K562 (cell line): Measurements from ENCODE around the gene CPN2. TPM values are rescaled to one million over a fixed set of nuclear protein-coding genes. Genes with fewer than 3 reads are reported as not detected.

ENCODE experiments used
- ATAC-seq: fragments of 200-7000 bp; cut with Tn5 transposase; 3 replicates; pipeline ENCODE4 v1.9.1; 2020; ENCODE audit warnings: moderate library complexity
- BruUV-seq: library from RNA; stranded (reverse); fragments of 400-500 nt; replicated peaks from 2 replicates; lab custom pipeline; 2021; lab: Mats Ljungman, UMichigan
- CTCF ChIA-PET: fragments of 300-600 bp; formaldehyde crosslinking; extraction: SDS; loops from one replicate; lab custom pipeline; 2021; ENCODE audit warnings: low intra/inter-chr PET ratio; lab: Yijun Ruan, JAX
- POLR2A ChIA-PET: fragments of 300-600, 350-650 bp; sonication (Branson Sonifier 250); formaldehyde crosslinking; extraction: SDS; loops from one replicate; lab custom pipeline; 2021; ENCODE audit warnings: antibody characterized with exemption, inconsistent platforms; lab: Yijun Ruan, JAX
- DNase-seq, 4 experiments: peaks; one replicate each; pipeline versions ENCODE4 v3.0.0 to v3.0.0-alpha.2; 2011 to 2018; ENCODE audit warnings: low spot score in 3 of 4, mixed read lengths in 3 of 4; ENCODE audit errors: extremely low read depth in 1 of 4
- FAIRE-seq: peaks from 2 replicates; lab custom pipeline; 2011; peaks lifted over from hg19 to GRCh38; lab: Jason Lieb, UNC
- H2AFZ ChIP-seq: 2 replicates; pipeline ENCODE4 v1.6.0; 2011; ENCODE audit warnings: low read depth, low read length, control low read depth, inconsistent platforms
- H3K27ac ChIP-seq: fragments of 200-600 bp; 3 replicates; pipeline ENCODE4 v1.8.0; 2011; ENCODE audit warnings: low read depth, mild to moderate bottlenecking, control low read depth, inconsistent platforms, low read length, moderate library complexity, mixed read lengths; ENCODE audit errors: extremely low read depth
- H3K27me3 ChIP-seq, 2 experiments: fragments of 300-600 bp in 1 of 2; 2 replicates in 1 of 2; 3 replicates in 1 of 2; pipeline versions ENCODE4 v1.6.0 to v1.8.0; 2011; ENCODE audit warnings: inconsistent platforms in 2 of 2, low read length in 2 of 2, mild to moderate bottlenecking in 1 of 2, mixed read lengths in 1 of 2, moderate library complexity in 1 of 2; ENCODE audit not compliant: control insufficient read depth in 2 of 2, insufficient read depth in 2 of 2
- H3K36me3 ChIP-seq: fragments of 300-600 bp; 3 replicates; pipeline ENCODE4 v1.8.0; 2011; ENCODE audit warnings: mild to moderate bottlenecking, low read length, inconsistent platforms; ENCODE audit not compliant: control insufficient read depth, insufficient read depth
- H3K4me1 ChIP-seq, 2 experiments: fragments of 200-600 bp in 1 of 2; replicated peaks in 1 of 2; 2 replicates in 1 of 2; 3 replicates in 1 of 2; pipeline versions ENCODE4 v1.5.1 to v1.8.0; 2011; ENCODE audit warnings: inconsistent platforms in 2 of 2, low read length in 2 of 2, mild to moderate bottlenecking in 1 of 2, mixed read lengths in 1 of 2, moderate library complexity in 1 of 2; ENCODE audit not compliant: control insufficient read depth in 2 of 2, insufficient read depth in 2 of 2
- H3K4me2 ChIP-seq: 2 replicates; pipeline ENCODE4 v1.6.1; 2011; ENCODE audit warnings: low read length, control low read depth, inconsistent platforms, mixed read lengths; ENCODE audit not compliant: insufficient read depth
- H3K4me3 ChIP-seq: fragments of 200-600 bp; sonication (generic), shearing (Covaris generic); 2 replicates; pipeline ENCODE4 v1.5.1; 2016; ENCODE audit warnings: control low read depth, inconsistent platforms
- H3K79me2 ChIP-seq: fragments of 200-600 bp; 3 replicates; pipeline ENCODE4 v1.8.0; 2011; ENCODE audit warnings: low read length, inconsistent platforms; ENCODE audit not compliant: control insufficient read depth, insufficient read depth
- H3K9ac ChIP-seq, 2 experiments: 2 replicates each; pipeline versions ENCODE4 v1.6.0 to v1.6.1; 2011; ENCODE audit warnings: low read depth in 2 of 2, low read length in 2 of 2, control low read depth in 1 of 2, inconsistent platforms in 1 of 2, mild to moderate bottlenecking in 1 of 2, mixed read lengths in 1 of 2; ENCODE audit not compliant: insufficient read depth in 1 of 2
- H3K9me1 ChIP-seq: one replicate; pipeline ENCODE4 v1.6.0; 2011; ENCODE audit warnings: inconsistent platforms, mild to moderate bottlenecking, low read length, moderate library complexity; ENCODE audit not compliant: control insufficient read depth, insufficient read depth
- H3K9me3 ChIP-seq: replicated peaks from 2 replicates; pipeline ENCODE4 v1.5.1; 2011; ENCODE audit warnings: low read depth, low read length, inconsistent platforms; ENCODE audit not compliant: control insufficient read depth, insufficient read depth
- H4K20me1 ChIP-seq: replicated peaks from 2 replicates; pipeline ENCODE4 v1.6.1; 2011; ENCODE audit warnings: low read length, inconsistent platforms, mixed read lengths; ENCODE audit not compliant: control insufficient read depth, insufficient read depth
- E2F1 ChIP-seq: sonication (generic); formaldehyde crosslinking; IDR thresholded peaks from 2 replicates; pipeline ENCODE4 v1.8.1; 2023; ENCODE audit warnings: mild to moderate bottlenecking, missing genetic modification reagents, moderate library complexity
- FOXP1 ChIP-seq: sonication (generic); formaldehyde crosslinking; IDR thresholded peaks from 2 replicates; pipeline ENCODE4 v1.8.0; 2022; ENCODE audit warnings: mild to moderate bottlenecking, missing genetic modification reagents
- HOMEZ ChIP-seq: fragments of 250-450 bp; sonication (Bioruptor Pico); IDR thresholded peaks from 2 replicates; pipeline ENCODE4 v1.4.0; 2020; ENCODE audit warnings: mild to moderate bottlenecking, moderate library complexity
- MLX ChIP-seq, 2 experiments: fragments of 450-650 bp in 1 of 2; sonication (generic) in 1 of 2; formaldehyde crosslinking; conservative IDR thresholded peaks; 2 replicates each; pipeline versions ENCODE4 v1.4.0 to v1.8.1; 2020 to 2022; ENCODE audit warnings: mild to moderate bottlenecking in 1 of 2, missing genetic modification reagents in 1 of 2
- POLR2H ChIP-seq: IDR thresholded peaks from 2 replicates; pipeline ENCODE4 v1.6.1; 2016; ENCODE audit warnings: missing genetic modification characterization, low read depth, mild to moderate bottlenecking, control low read depth, missing compliant biosample characterization, moderate library complexity
- SNIP1 ChIP-seq: fragments of 450-650 bp; IDR thresholded peaks from 2 replicates; pipeline ENCODE4 v1.7.1; 2017; ENCODE audit warnings: low read depth, mild to moderate bottlenecking
- ZHX1 ChIP-seq: fragments of 150-350 bp; conservative IDR thresholded peaks from 2 replicates; pipeline ENCODE4 v1.6.1; 2014; ENCODE audit warnings: low read length
- ZNF444 ChIP-seq: fragments of 250-450 bp; sonication (Bioruptor Pico); IDR thresholded peaks from 2 replicates; pipeline ENCODE4 v1.4.0; 2020; ENCODE audit warnings: mild to moderate bottlenecking, moderate library complexity
- ZNF778 ChIP-seq: fragments of 450-650 bp; formaldehyde crosslinking; IDR thresholded peaks from 2 replicates; pipeline ENCODE4 v1.4.0; 2020; ENCODE audit warnings: mild to moderate bottlenecking, moderate library complexity
- WGBS: fragments of 100-300 bp; shearing (Covaris generic); methylation state at CpG from one replicate; pipeline ENCODE4 v1.1.6; 2016; ENCODE audit warnings: low coverage, mixed read lengths; ENCODE audit not compliant: insufficient coverage; ENCODE audit errors: missing lambda C conversion rate; 5-methylcytosine and 5-hydroxymethylcytosine counted together
- in situ Hi-C: fragments of 300-500 bp; cut with MboI; formaldehyde crosslinking; loops from 4 replicates; pipeline ENCODE4 v1.15.0; 2018; ENCODE audit warnings: inconsistent platforms, mixed read lengths
- intact Hi-C: fragments of 100-400 bp; cut with micrococcal nuclease; formaldehyde crosslinking; loops from 2 replicates; pipeline ENCODE4 v1.14.2; 2022
- polyA plus RNA-seq, 8 experiments: library from polyadenylated mRNA; depleted of rRNA in 4 of 8; stranded (reverse) in 5 of 8; unstranded in 3 of 8; fragments of >200 nt; fragmentation: Nextera tagmentation in 2 of 8; fragmentation: Illumina TruSeq in 1 of 8; extraction: Ambion mirVana in 2 of 8; extraction: Trizol in 1 of 8; gene quantifications; 2 replicates each; pipeline versions ENCODE4 v1.2.1 to v1.2.3, GENCODE V29; 2011 to 2014; ENCODE audit warnings: inconsistent platforms in 1 of 8, missing spikeins in 1 of 8
- total RNA-seq, 7 experiments: library from RNA; depleted of rRNA in 6 of 7; stranded (reverse); fragments of >200 nt in 6 of 7; fragmentation: Illumina TruSeq in 2 of 7; extraction: Trizol in 2 of 7; gene quantifications; 2 replicates each; pipeline versions ENCODE4 v1.2.1 to v1.2.3, GENCODE V29; 2011 to 2021; ENCODE audit warnings: low replicate concordance in 1 of 7

Gene CPN2
- total and polyA plus RNA-seq, 9 of the 15 experiments (the other 6 are each of a cell fraction or from before 2014, with no cell fraction given), result not detected

GRCh38 chr3:194399166-194399565, 48.0 kb upstream of the CPN2 start, which contains the start of gene GP5:
Gene GP5 (minus strand): TSS chr3:194399266. CDS start chr3:194398282, 984 bp downstream.
- no TSS peak for BruUV-seq
- no peak for ATAC-seq
- WGBS, result 12% methylated on average over 2 of the region's 2 CpGs
- POLR2A ChIA-PET, result interaction anchor here (1.1 to 2.0 kb wide), 3 partner anchors 8 to 13 kb away, joined by 3 to 4 read pairs (median 3); no protein-coding TSS in a partner anchor
- Histone ChIP-seq H3K79me2 (no peaks in the 10 kb centered on the region), H3K36me3 (peaks cover 7% of the 10 kb centered on the region; the same call in 1 of the 3 replicates), H3K4me3 (no peak within 1 kb of the TSS), H3K27me3 (no peaks in the 10 kb centered on the region), H3K27ac (no peak within 1 kb of the TSS), H3K9me3 (no peaks in the 10 kb centered on the region), H3K4me2 (no peak within 1 kb of the TSS), H3K9me1 (no peaks in the 10 kb centered on the region), H2AFZ (no peak within 1 kb of the TSS), H3K9ac (no peak within 1 kb of the TSS), H4K20me1 (no peaks in the 10 kb centered on the region), H3K4me1 (peaks cover 5 to 25% of the 10 kb centered on the region in 2 experiments; a peak in 4 of 5 replicates)
- TF ChIP-seq ZHX1 (no peak), MLX (CRISPR knock-in tag; conservative IDR thresholded peaks at IDR 0.05) (no peak), ZNF444 (CRISPR knock-in tag) (no peak), HOMEZ (no peak), E2F1 (CRISPR knock-in tag) (no peak), POLR2H (tag) (no peak), ZNF778 (CRISPR knock-in tag) (no peak), SNIP1 (no peak), FOXP1 (CRISPR knock-in tag) (no peak)
- no peak for FAIRE-seq
- DNase-seq, result no peak
- in situ Hi-C loops, result no loop called here
- intact Hi-C loops, result no loop called here
- CTCF ChIA-PET, result no interaction called here
